H9 (cell line): ENCODE measurements around the gene SPATA17. TPM values are rescaled to one million over a fixed set of nuclear protein-coding genes. Genes with fewer than 3 reads are reported as not detected.

Source experiments
- DNase-seq: peaks from one replicate; pipeline ENCODE4 v3.0.0-alpha.2; 2017
- H2AFZ ChIP-seq: one replicate; pipeline ENCODE4 v1.6.1; 2013; ENCODE audit warnings: mild to moderate bottlenecking, low read length, control low read depth, moderate library complexity
- H2AK5ac ChIP-seq: 2 replicates; pipeline ENCODE4 v1.6.1; 2013; ENCODE audit warnings: low read length, control low read depth, mixed read lengths; ENCODE audit not compliant: insufficient read length
- H2BK120ac ChIP-seq: one replicate; pipeline ENCODE4 v1.6.1; 2013; ENCODE audit warnings: low read depth, mild to moderate bottlenecking, low read length, control low read depth, inconsistent platforms; ENCODE audit not compliant: poor library complexity, severe bottlenecking
- H2BK12ac ChIP-seq: 2 replicates; pipeline ENCODE4 v1.6.1; 2013; ENCODE audit warnings: low read length, control low read depth, mixed read lengths, low read depth; ENCODE audit not compliant: insufficient read length
- H2BK15ac ChIP-seq: 2 replicates; pipeline ENCODE4 v1.6.1; 2013; ENCODE audit warnings: low read depth, low read length, control low read depth
- H2BK20ac ChIP-seq: one replicate; pipeline ENCODE4 v1.6.1; 2013; ENCODE audit warnings: low read depth, mild to moderate bottlenecking, low read length, control low read depth, inconsistent platforms; ENCODE audit not compliant: poor library complexity, severe bottlenecking
- H2BK5ac ChIP-seq: 2 replicates; pipeline ENCODE4 v1.6.1; 2013; ENCODE audit warnings: low read length, control low read depth, mixed read lengths; ENCODE audit not compliant: insufficient read length
- H3K14ac ChIP-seq: 2 replicates; pipeline ENCODE4 v1.6.1; 2013; ENCODE audit warnings: low read length, control low read depth; ENCODE audit not compliant: insufficient read depth
- H3K18ac ChIP-seq: 2 replicates; pipeline ENCODE4 v1.6.1; 2013; ENCODE audit warnings: low read depth, mild to moderate bottlenecking, mixed read lengths, low read length, control low read depth; ENCODE audit not compliant: insufficient read length
- H3K23ac ChIP-seq: 2 replicates; pipeline ENCODE4 v1.6.1; 2013; ENCODE audit warnings: low read length, control low read depth, mixed read lengths, low read depth; ENCODE audit not compliant: insufficient read length
- H3K23me2 ChIP-seq: 2 replicates; pipeline ENCODE4 v1.6.1; 2013; ENCODE audit warnings: low read depth, mild to moderate bottlenecking, mixed read lengths, low read length, control low read depth; ENCODE audit not compliant: insufficient read length, poor library complexity, severe bottlenecking
- H3K27ac ChIP-seq: 2 replicates; pipeline ENCODE4 v1.5.1; 2013; ENCODE audit warnings: low read length, control low read depth, mixed read lengths, low read depth; ENCODE audit not compliant: insufficient read length
- H3K27me3 ChIP-seq: 2 replicates; pipeline ENCODE4 v1.6.1; 2013; ENCODE audit warnings: low read length, control low read depth, inconsistent platforms; ENCODE audit not compliant: insufficient read depth
- H3K4ac ChIP-seq: 2 replicates; pipeline ENCODE4 v1.6.1; 2013; ENCODE audit warnings: low read depth, mild to moderate bottlenecking, control low read depth, inconsistent platforms, low read length, moderate library complexity
- H3K4me1 ChIP-seq: 2 replicates; pipeline ENCODE4 v1.6.1; 2013; ENCODE audit warnings: low read length, control low read depth, inconsistent platforms; ENCODE audit not compliant: insufficient read depth
- H3K4me2 ChIP-seq: 2 replicates; pipeline ENCODE4 v1.6.1; 2013; ENCODE audit warnings: low read length, control low read depth, mixed read lengths; ENCODE audit not compliant: insufficient read length, insufficient read depth
- H3K56ac ChIP-seq: 2 replicates; pipeline ENCODE4 v1.6.1; 2013; ENCODE audit warnings: low read depth, mild to moderate bottlenecking, mixed read lengths, low read length, control low read depth; ENCODE audit not compliant: insufficient read length
- H3K79me1 ChIP-seq: 2 replicates; pipeline ENCODE4 v1.6.1; 2013; ENCODE audit warnings: low read depth, mild to moderate bottlenecking, moderate library complexity, low read length, control low read depth, inconsistent platforms; ENCODE audit not compliant: insufficient read depth, poor library complexity, severe bottlenecking
- H3K79me2 ChIP-seq: 2 replicates; pipeline ENCODE4 v1.6.1; 2013; ENCODE audit warnings: low read length, control low read depth, inconsistent platforms; ENCODE audit not compliant: insufficient read depth
- H3K9ac ChIP-seq: 2 replicates; pipeline ENCODE4 v1.6.1; 2013; ENCODE audit warnings: low read length, control low read depth, mixed read lengths; ENCODE audit not compliant: insufficient read length; ENCODE audit errors: extremely low read depth
- H3K9me3 ChIP-seq: one replicate; pipeline ENCODE4 v1.6.1; 2013; ENCODE audit warnings: low read depth, low read length, inconsistent platforms; ENCODE audit not compliant: control insufficient read depth
- H3T11ph ChIP-seq: one replicate; pipeline ENCODE4 v1.6.1; 2013; ENCODE audit warnings: mild to moderate bottlenecking, low read length, control low read depth, inconsistent platforms
- H4K20me1 ChIP-seq: one replicate; pipeline ENCODE4 v1.6.1; 2013; ENCODE audit not compliant: control insufficient read depth, insufficient read length, insufficient read depth
- H4K5ac ChIP-seq: 2 replicates; pipeline ENCODE4 v1.6.1; 2013; ENCODE audit warnings: low read depth, mild to moderate bottlenecking, mixed read lengths, low read length, control low read depth; ENCODE audit not compliant: insufficient read length
- H4K8ac ChIP-seq: replicated peaks from 2 replicates; pipeline ENCODE4 v1.6.1; 2013; ENCODE audit warnings: low read length, control low read depth, mixed read lengths, low read depth; ENCODE audit not compliant: insufficient read length
- H4K91ac ChIP-seq: 2 replicates; pipeline ENCODE4 v1.6.1; 2013; ENCODE audit warnings: low read depth, mild to moderate bottlenecking, moderate library complexity, mixed read lengths, low read length, control low read depth; ENCODE audit not compliant: insufficient read length
- H3K27ac Mint-ChIP-seq, 3 experiments: 2 replicates in 2 of 3; 3 replicates in 1 of 3; pipeline ENCODE4 v1.8.0; 2020 to 2021; ENCODE audit warnings: mixed read lengths in 3 of 3, mild to moderate bottlenecking in 1 of 3, moderate library complexity in 1 of 3
- H3K27me3 Mint-ChIP-seq: 2 replicates; pipeline ENCODE4 v1.8.0; 2021; ENCODE audit warnings: low read depth, mild to moderate bottlenecking, moderate library complexity, mixed read lengths
- H3K36me3 Mint-ChIP-seq, 3 experiments: 2 replicates in 2 of 3; 3 replicates in 1 of 3; pipeline ENCODE4 v1.8.0; 2020 to 2021; ENCODE audit warnings: low read depth in 3 of 3, mixed read lengths in 3 of 3; ENCODE audit not compliant: insufficient read depth in 1 of 3
- H3K4me1 Mint-ChIP-seq, 2 experiments: 2 replicates each; pipeline ENCODE4 v1.8.0; 2020; ENCODE audit warnings: mixed read lengths in 2 of 2
- H3K4me3 Mint-ChIP-seq, 2 experiments: 2 replicates in 1 of 2; 3 replicates in 1 of 2; pipeline ENCODE4 v1.8.0; 2020 to 2021; ENCODE audit warnings: mild to moderate bottlenecking in 2 of 2, mixed read lengths in 2 of 2, moderate library complexity in 1 of 2
- H3K9me3 Mint-ChIP-seq, 2 experiments: 2 replicates in 1 of 2; 3 replicates in 1 of 2; pipeline ENCODE4 v1.8.0; 2020; ENCODE audit warnings: mild to moderate bottlenecking in 2 of 2, mixed read lengths in 2 of 2, moderate library complexity in 1 of 2
- CTCF ChIP-seq: fragments of 200-600 bp; sonication (generic); conservative IDR thresholded peaks from 3 replicates; pipeline ENCODE4 v1.8.0; 2021; ENCODE audit warnings: antibody characterized with exemption, mild to moderate bottlenecking
- WGBS: extraction: QIAGEN DNeasy Blood & Tissue Kit; methylation state at CpG from one replicate; pipeline ENCODE4 v1.1.7; 2013; ENCODE audit warnings: missing lambda C conversion rate, low lambda C conversion rate, mixed read lengths; ENCODE audit not compliant: insufficient read length; ENCODE audit errors: extremely low coverage; 5-methylcytosine and 5-hydroxymethylcytosine counted together
- total RNA-seq: library from RNA; stranded (reverse); gene quantifications from 2 replicates; pipeline ENCODE4 v1.2.1, GENCODE V29; 2021

The SPATA17 gene
- total RNA-seq, 1 experiment from 2014 or later = 0.44 TPM

- no peak for DNase-seq
- H4K91ac ChIP-seq = no peak overlapping the region
- H2BK12ac ChIP-seq = no peak overlapping the region
- H3K14ac ChIP-seq = no peak overlapping the region
- no peaks in the 10 kb centered on the region for H3K79me1 ChIP-seq
- TF ChIP-seq CTCF = no peak
- peaks cover 5 to 13% of the 10 kb centered on the region in 2 experiments for H3K4me1 Mint-ChIP-seq
- H3K56ac ChIP-seq = no peak overlapping the region
- H3K23me2 ChIP-seq = no peaks in the 10 kb centered on the region
- H3K4me3 Mint-ChIP-seq = no peak overlapping the region
- WGBS = no CpG with 5 or more reads among the region's 3 CpGs
- H2BK120ac ChIP-seq = no peak overlapping the region
- no peak overlapping the region for H3K27ac ChIP-seq
- no peak overlapping the region for H3K9ac ChIP-seq
- no peak overlapping the region for H2AFZ ChIP-seq
- no peaks in the 10 kb centered on the region for H4K20me1 ChIP-seq
- H3K4me2 ChIP-seq = no peak overlapping the region
- H2BK15ac ChIP-seq = no peak overlapping the region
- no peak overlapping the region for H3T11ph ChIP-seq
- no peak overlapping the region for H3K27ac Mint-ChIP-seq
- no peaks in the 10 kb centered on the region for H3K4me1 ChIP-seq
- H2BK5ac ChIP-seq = no peak overlapping the region
- H3K4ac ChIP-seq = no peak overlapping the region
- H4K8ac ChIP-seq = no peak overlapping the region
- H3K18ac ChIP-seq = no peak overlapping the region
- no peak overlapping the region for H4K5ac ChIP-seq
- H3K36me3 Mint-ChIP-seq = peaks cover 0 to 4% (median 0%) of the 10 kb centered on the region in 3 experiments; a peak in 1 of 7 replicates
- H3K27me3 Mint-ChIP-seq = no peaks in the 10 kb centered on the region
- H2AK5ac ChIP-seq = no peak overlapping the region
- H3K27me3 ChIP-seq = no peaks in the 10 kb centered on the region
- no peaks in the 10 kb centered on the region for H3K9me3 ChIP-seq
- H3K9me3 Mint-ChIP-seq = no peaks in the 10 kb centered on the region; a peak in 1 of 5 replicates
- no peak overlapping the region for H3K23ac ChIP-seq
- H2BK20ac ChIP-seq = no peak overlapping the region
- H3K79me2 ChIP-seq = peaks cover 5% of the 10 kb centered on the region; the same call in 1 of the 2 replicates
Observed at GRCh38 chr1:217627431-217627830, 3.7 kb upstream of the SPATA17 start.
